Heart left ventricle (tissue), 16 donors: Measurements from ENCODE around the gene RFXANK. TPM values are rescaled to one million over a fixed set of nuclear protein-coding genes. Genes with fewer than 3 reads are reported as not detected.

ENCODE experiments used
- ATAC-seq, 4 donors: fragments of 200-7000 bp; cut with Tn5 transposase; one replicate each; pipeline ENCODE4 v1.9.1; 2020 to 2022; ENCODE audit warnings: moderate library complexity in 4 of 4, mild to moderate bottlenecking in 3 of 4, moderate number of reproducible peaks in 1 of 4
- DNase-seq, 5 donors: peaks; one replicate each; pipeline ENCODE4 v3.0.0-alpha.2; 2020
- H3K27ac ChIP-seq, 12 donors: fragments of 200-600 bp; sonication (generic) in 4 of 12; one replicate each; pipeline versions ENCODE4 v1.5.0 to v1.8.0; 2016 to 2022; ENCODE audit warnings: mild to moderate bottlenecking in 2 of 12
- H3K27me3 ChIP-seq, 9 donors: fragments of 200-600 bp; sonication (generic) in 2 of 9; one replicate each; pipeline versions ENCODE4 v1.5.1 to v1.8.0; 2016 to 2022; ENCODE audit warnings: mild to moderate bottlenecking in 3 of 9
- H3K36me3 ChIP-seq, 9 donors: fragments of 200-600 bp; sonication (generic) in 2 of 9; one replicate each; pipeline versions ENCODE4 v1.5.0 to v1.8.0; 2018 to 2022; ENCODE audit warnings: mild to moderate bottlenecking in 2 of 9
- H3K4me1 ChIP-seq, 12 donors: fragments of 200-600 bp; sonication (generic) in 4 of 12; one replicate each; pipeline versions ENCODE4 v1.5.0 to v1.8.0; 2016 to 2022; ENCODE audit warnings: mild to moderate bottlenecking in 3 of 12
- H3K4me3 ChIP-seq, 12 donors: fragments of 200-600 bp; sonication (generic) in 4 of 12; one replicate each; pipeline versions ENCODE4 v1.5.0 to v1.8.0; 2017 to 2022; ENCODE audit warnings: mild to moderate bottlenecking in 9 of 12, moderate library complexity in 4 of 12
- H3K9me3 ChIP-seq, 12 donors: fragments of 200-600 bp; sonication (generic) in 4 of 12; one replicate each; pipeline versions ENCODE4 v1.5.0 to v1.8.0; 2016 to 2022; ENCODE audit warnings: mild to moderate bottlenecking in 1 of 12
- POLR2A ChIP-seq, 2 donors: fragments of 450-650 bp; IDR thresholded peaks; one replicate each; pipeline ENCODE4 v1.6.1; 2017; ENCODE audit warnings: antibody characterized with exemption in 2 of 2, mild to moderate bottlenecking in 2 of 2, moderate library complexity in 2 of 2
- WGBS, 4 donors: extraction: QIAGEN DNeasy Blood & Tissue Kit in 2 of 4; methylation state at CpG; one replicate each; pipeline versions ENCODE4 v1.1.5 to v1.1.7; 2013 to 2018; 5-methylcytosine and 5-hydroxymethylcytosine counted together
- intact Hi-C, 10 donors: fragments of 100-400 bp; cut with DNase I; formaldehyde crosslinking; loops; one replicate each; pipeline versions ENCODE4 v1.11.1 to v1.14.2; 2022
- polyA plus RNA-seq, 2 donors: library from polyadenylated mRNA; stranded (reverse); fragments of 200-250 nt; gene quantifications; one replicate each; pipeline ENCODE4 v1.2.3, GENCODE V29; 2013
- total RNA-seq, 9 donors: library from RNA; depleted of rRNA in 2 of 9; stranded (reverse); fragments of >200 nt in 2 of 9; fragmentation: NEBNext Ultra II Directional in 3 of 9; extraction: Animal tissue kit (Norgen Biotek cat#: 25700) in 3 of 9; gene quantifications; one replicate each; pipeline versions ENCODE4 v1.1.0 to v1.2.4, GENCODE V29; 2016 to 2023
- TF ChIP-seq, protein P1 (sequence below), 12 donors: fragments of 200-600 bp; sonication (generic) in 4 of 12; IDR thresholded peaks; one replicate each; pipeline versions ENCODE4 v1.5.0 to v1.8.0; 2018 to 2022; ENCODE audit warnings: antibody characterized with exemption in 12 of 12, mild to moderate bottlenecking in 5 of 12
- donor health status: ischemic (EF 13 %, LVEDD 7.1; RV severe dilation, severe dysfunction).
- donor health status: healthy with polysubstance abuse.
- donor health status: DM: no; HTN: yes; CAD: no.
- donor health status: DM: no; HTN: no; CAD: no.
- donor health status: ischemic (EF 25% LVEDD 6.9; RV normal size, moderate dysfunction).
- donor health status: ischemic (EF 25% LVEDD 5.7; RV mildly dilated, moderate dysfunction).
- donor health status: healthy.
- donor health status: DM: yes; HTN: yes; CAD: no.
- donor health status: ischemic (EF 35%, LVEDD 5.7; RV mildly dilated, moderate dysfunction).
- donor health status: nonischemic (EF 11% LVEDD 7.7; RV severe dilation, severe dysfunction).
- donor health status: DM: yes; HTN: yes; CAD: no.
- donor health status: PGD.
- donor health status: ischemic (EF 29% LVEDD 5.4; RV normal size, mild dysfunction).
- donor health status: nonischemic (EF 23%, LVEDD 6.1; RV moderate dilation, normal function).

The RFXANK gene
- total and polyA plus RNA-seq, 11 donors: 26.5 to 71.9 (median 42.3) TPM

GRCh38 chr19:19193926-19194325 is 1.9 kb downstream of the RFXANK start:
- no peaks in the 10 kb centered on the region for H3K9me3 ChIP-seq
- TF ChIP-seq POLR2A (IDR thresholded peaks at IDR 0.05): no peak
- TF ChIP-seq, protein P1, sequence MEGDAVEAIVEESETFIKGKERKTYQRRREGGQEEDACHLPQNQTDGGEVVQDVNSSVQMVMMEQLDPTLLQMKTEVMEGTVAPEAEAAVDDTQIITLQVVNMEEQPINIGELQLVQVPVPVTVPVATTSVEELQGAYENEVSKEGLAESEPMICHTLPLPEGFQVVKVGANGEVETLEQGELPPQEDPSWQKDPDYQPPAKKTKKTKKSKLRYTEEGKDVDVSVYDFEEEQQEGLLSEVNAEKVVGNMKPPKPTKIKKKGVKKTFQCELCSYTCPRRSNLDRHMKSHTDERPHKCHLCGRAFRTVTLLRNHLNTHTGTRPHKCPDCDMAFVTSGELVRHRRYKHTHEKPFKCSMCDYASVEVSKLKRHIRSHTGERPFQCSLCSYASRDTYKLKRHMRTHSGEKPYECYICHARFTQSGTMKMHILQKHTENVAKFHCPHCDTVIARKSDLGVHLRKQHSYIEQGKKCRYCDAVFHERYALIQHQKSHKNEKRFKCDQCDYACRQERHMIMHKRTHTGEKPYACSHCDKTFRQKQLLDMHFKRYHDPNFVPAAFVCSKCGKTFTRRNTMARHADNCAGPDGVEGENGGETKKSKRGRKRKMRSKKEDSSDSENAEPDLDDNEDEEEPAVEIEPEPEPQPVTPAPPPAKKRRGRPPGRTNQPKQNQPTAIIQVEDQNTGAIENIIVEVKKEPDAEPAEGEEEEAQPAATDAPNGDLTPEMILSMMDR (IDR thresholded peaks at IDR 0.05): no peak
- H3K27me3 ChIP-seq: no peaks in the 10 kb centered on the region
- peak overlapping the region in 10 of 12 donors; percentile 63 to 100 (median 88) for H3K4me3 ChIP-seq
- H3K27ac ChIP-seq: peak overlapping the region in 11 of 12 donors; percentile 11 to 100 (median 100)
- intact Hi-C loops: loop anchor here in 3 of 10 donors (2.0 to 10.0 kb wide), 3 partner anchors 127 to 301 kb away; partner anchors contain the start of genes MAU2 (in 3 of the 3) and SUGP1 (in 3 of the 3)
- ATAC-seq: no peak
- H3K4me1 ChIP-seq: peaks cover 4 to 50% (median 36%) of the 10 kb centered on the region in 12 donors
- peaks cover 0 to 40% (median 30%) of the 10 kb centered on the region in 9 donors for H3K36me3 ChIP-seq
- no peak for DNase-seq
- WGBS, 4 donors: 44 to 59% (median 52%) methylated on average over 5 of the region's 5 CpGs

DNA sequence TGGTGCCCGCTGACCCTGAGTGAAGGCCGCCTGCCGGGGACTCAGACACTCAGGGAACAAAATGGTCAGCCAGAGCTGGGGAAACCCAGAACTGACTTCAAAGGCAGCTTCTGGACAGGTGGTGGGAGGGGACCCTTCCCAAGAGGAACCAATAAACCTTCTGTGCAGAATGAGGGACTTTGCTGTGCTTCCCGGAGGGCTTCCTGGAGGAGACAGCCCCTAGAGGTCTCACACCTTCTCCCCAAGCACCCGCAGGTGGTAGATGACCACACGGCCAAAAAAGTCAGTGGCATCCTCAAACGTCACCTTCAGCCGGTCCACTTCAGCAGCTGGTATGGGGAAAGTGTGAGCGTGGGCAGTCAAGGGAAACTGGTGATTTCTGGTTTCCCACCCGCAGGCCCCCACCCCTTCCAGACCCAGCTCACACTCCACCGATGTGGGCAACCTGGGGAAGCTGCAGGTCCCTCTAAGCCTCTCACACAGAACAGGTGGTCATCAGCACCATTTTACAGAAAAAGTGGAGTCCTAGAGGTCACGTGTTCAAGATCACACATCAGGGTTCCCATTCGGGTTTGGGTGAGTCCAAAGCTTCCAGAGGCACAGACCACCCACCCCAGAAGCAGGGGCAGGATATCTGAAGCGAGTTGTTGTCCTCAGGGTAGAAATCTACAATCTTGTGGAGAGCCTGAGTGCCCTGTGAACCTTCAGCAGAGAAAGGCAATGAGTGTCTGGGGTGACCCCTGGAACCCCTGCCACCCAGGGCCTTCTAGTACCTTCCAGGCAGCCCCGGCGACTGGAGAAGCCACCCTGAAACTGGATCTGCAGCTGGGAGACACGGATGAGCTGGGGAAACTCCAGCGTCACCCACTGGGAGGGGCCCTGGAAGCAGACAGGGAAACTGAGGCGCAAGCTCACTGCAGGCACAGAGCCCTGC is 9.9 kb downstream of the RFXANK start:
- no peaks in the 10 kb centered on the region for H3K27me3 ChIP-seq
- peaks cover 0 to 13% (median 8%) of the 10 kb centered on the region in 12 donors for H3K4me1 ChIP-seq
- intact Hi-C loops: loop anchor here in 1 of 10 donors (10.0 kb wide), 1 partner anchor 123 kb away; the partner anchor contains the start of genes MAU2 and SUGP1
- H3K27ac ChIP-seq: peak overlapping the region in 7 of 12 donors; percentile 72 to 88 (median 81)
- DNase-seq: no peak
- TF ChIP-seq POLR2A (IDR thresholded peaks at IDR 0.05): no peak
- TF ChIP-seq, protein P1 (IDR thresholded peaks at IDR 0.05): no peak
- peaks cover 0 to 40% (median 29%) of the 10 kb centered on the region in 9 donors for H3K36me3 ChIP-seq
- H3K9me3 ChIP-seq: no peaks in the 10 kb centered on the region
- WGBS, 4 donors: 79 to 89% (median 80%) methylated on average over 14 to 19 of the region's 19 CpGs
- no peak for ATAC-seq
- peak overlapping the region in 11 of 12 donors; percentile 49 to 80 (median 68) for H3K4me3 ChIP-seq

DNA sequence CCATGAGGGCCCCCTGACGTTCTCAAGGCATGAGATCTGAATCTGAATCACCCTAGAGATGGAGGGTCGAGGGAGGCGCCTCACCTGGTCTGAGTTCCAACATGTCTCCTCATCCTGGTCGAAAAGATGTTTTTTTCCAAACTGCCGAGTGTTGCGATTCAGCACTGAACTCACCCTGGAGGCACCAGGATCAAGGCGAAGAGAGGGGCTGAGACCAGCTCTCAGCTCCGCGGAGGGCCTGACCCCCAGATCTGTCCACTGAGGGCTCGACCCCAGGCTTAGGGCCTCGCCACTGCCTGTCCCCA is 10.6 kb downstream of the RFXANK start:
- no peak for ATAC-seq

More for the DNA sequence above, 10.6 kb downstream of the RFXANK start:
- Histone ChIP-seq H3K36me3 (peaks cover 0 to 33% (median 22%) of the 10 kb centered on the region in 9 donors), H3K27me3 (peaks cover 0 to under 1% (median 0%) of the 10 kb centered on the region in 9 donors), H3K9me3 (no peaks in the 10 kb centered on the region), H3K4me3 (peak overlapping the region in 11 of 12 donors; percentile 49 to 80 (median 68)), H3K4me1 (peaks cover 0 to 13% (median 8%) of the 10 kb centered on the region in 12 donors), H3K27ac (peak overlapping the region; percentile 11 to 88 (median 77))
- no peak for DNase-seq
- TF ChIP-seq, protein P1 (IDR thresholded peaks at IDR 0.05): no peak
- TF ChIP-seq POLR2A (IDR thresholded peaks at IDR 0.05): no peak
- 28 to 34% (median 32%) methylated on average over 9 to 11 of the region's 11 CpGs for WGBS, 4 donors
- intact Hi-C loops: loop anchor here in 1 of 10 donors (10.0 kb wide), 1 partner anchor 122 kb away; the partner anchor contains the start of genes MAU2 and SUGP1
